HepG2 (cell line): Measurements from ENCODE around the gene AP2A2. TPM values are rescaled to one million over a fixed set of nuclear protein-coding genes. Genes with fewer than 3 reads are reported as not detected.

Source experiments
- AKAP8 ChIP-seq: sonication (generic); formaldehyde crosslinking; IDR thresholded peaks from 2 replicates; pipeline ENCODE4 v1.5.1; 2020; ENCODE audit warnings: mild to moderate bottlenecking, missing genetic modification reagents
- ATF7 ChIP-seq, 2 experiments: fragments of 450-650 bp in 1 of 2; sonication (generic) in 1 of 2; formaldehyde crosslinking in 1 of 2; IDR thresholded peaks; 2 replicates each; pipeline versions ENCODE4 v1.4.0 to v1.6.1; 2016 to 2020; ENCODE audit warnings: antibody characterized with exemption in 1 of 2, mild to moderate bottlenecking in 1 of 2, missing genetic modification reagents in 1 of 2
- ETV5 ChIP-seq: IDR thresholded peaks from 2 replicates; pipeline ENCODE4 v1.6.1; 2018; ENCODE audit warnings: missing biosample characterization, missing genetic modification reagents, inconsistent platforms, borderline replicate concordance
- HMG20A ChIP-seq: IDR thresholded peaks from 2 replicates; pipeline ENCODE4 v1.6.1; 2016; ENCODE audit warnings: borderline replicate concordance
- HOXA7 ChIP-seq: sonication (generic); formaldehyde crosslinking; IDR thresholded peaks from 2 replicates; pipeline ENCODE4 v1.8.1; 2022; ENCODE audit warnings: mild to moderate bottlenecking, missing genetic modification reagents, moderate library complexity
- JUNB ChIP-seq: sonication (generic); formaldehyde crosslinking; IDR thresholded peaks from 2 replicates; pipeline ENCODE4 v1.8.0; 2022; ENCODE audit warnings: missing genetic modification reagents, mild to moderate bottlenecking, borderline replicate concordance
- MTA3 ChIP-seq: sonication (generic); formaldehyde crosslinking; IDR thresholded peaks from 2 replicates; pipeline ENCODE4 v1.4.0; 2020; ENCODE audit warnings: missing genetic modification reagents
- NR2F1 ChIP-seq, 2 experiments: fragments of 450-650 bp in 1 of 2; formaldehyde crosslinking in 1 of 2; IDR thresholded peaks; 2 replicates each; pipeline versions ENCODE4 v1.5.0 to v1.6.1; 2016 to 2020; ENCODE audit warnings: mild to moderate bottlenecking in 1 of 2, missing compliant biosample characterization in 1 of 2, missing genetic modification reagents in 1 of 2, moderate library complexity in 1 of 2
- POGK ChIP-seq: sonication (generic); formaldehyde crosslinking; conservative IDR thresholded peaks from 2 replicates; pipeline ENCODE4 v1.8.0; 2022; ENCODE audit warnings: mild to moderate bottlenecking, moderate library complexity, missing genetic modification reagents
- ZBTB7A ChIP-seq: sonication (generic); formaldehyde crosslinking; IDR thresholded peaks from 2 replicates; pipeline ENCODE4 v1.8.0; 2022; ENCODE audit warnings: mild to moderate bottlenecking, missing genetic modification reagents
- ZNF142 ChIP-seq: sonication (generic); formaldehyde crosslinking; IDR thresholded peaks from 2 replicates; pipeline ENCODE4 v1.4.0; 2020; ENCODE audit warnings: missing genetic modification reagents
- ZNF354B ChIP-seq: sonication (generic); formaldehyde crosslinking; IDR thresholded peaks from 2 replicates; pipeline ENCODE4 v1.8.0; 2022; ENCODE audit warnings: mild to moderate bottlenecking, missing genetic modification reagents
- ZNF646 ChIP-seq: sonication (generic); formaldehyde crosslinking; IDR thresholded peaks from 2 replicates; pipeline ENCODE4 v1.9.0; 2021; ENCODE audit warnings: mild to moderate bottlenecking, missing genetic modification reagents
- polyA plus RNA-seq, 8 experiments: library from polyadenylated mRNA; depleted of rRNA in 3 of 8; stranded (reverse) in 7 of 8; unstranded in 1 of 8; fragments of >200 nt; fragmentation: Illumina TruSeq in 4 of 8; extraction: Trizol in 4 of 8; gene quantifications; 2 replicates each; pipeline versions ENCODE4 v1.2.1 to v1.2.3, GENCODE V29; 2011 to 2016; ENCODE audit warnings: low read depth in 4 of 8, missing spikeins in 1 of 8, mixed read lengths in 1 of 8; ENCODE audit not compliant: insufficient read depth in 1 of 8
- total RNA-seq, 5 experiments: library from RNA; depleted of rRNA; stranded (reverse); fragments of >200 nt; fragmentation: Illumina TruSeq; extraction: Trizol; gene quantifications; 2 replicates each; pipeline ENCODE4 v1.2.3, GENCODE V29; 2016; ENCODE audit warnings: low read depth in 1 of 5

Gene AP2A2
- total and polyA plus RNA-seq, 2 of the 13 experiments (the other 11 are each of a cell fraction or from before 2014, with no cell fraction given): 25.7 to 75.7 TPM

- no peak for TF ChIP-seq MTA3 (CRISPR knock-in tag)
- no peak for TF ChIP-seq HMG20A (CRISPR knock-in tag)
- no peak for TF ChIP-seq ZNF646 (CRISPR knock-in tag)
- no peak for TF ChIP-seq ATF7 (IDR thresholded peaks at IDR 0.05)
- TF ChIP-seq ATF7 (CRISPR knock-in tag; IDR thresholded peaks at IDR 0.05): no peak
- no peak for TF ChIP-seq HOXA7 (CRISPR knock-in tag)
- no peak for TF ChIP-seq ZNF354B (CRISPR knock-in tag)
- no peak for TF ChIP-seq ETV5 (CRISPR knock-in tag)
- TF ChIP-seq ZNF142: no peak
- 0 out of 2 replicates have a peak, but pooled peaks have one; percentile 31 for TF ChIP-seq AKAP8
- TF ChIP-seq ZBTB7A (CRISPR knock-in tag): peak; percentile 43; the same call in 1 of the 2 replicates
- TF ChIP-seq POGK (CRISPR knock-in tag): no peak
- TF ChIP-seq NR2F1 (CRISPR knock-in tag; IDR thresholded peaks at IDR 0.05): no peak
- no peak for TF ChIP-seq JUNB (CRISPR knock-in tag)
Observed at GRCh38 chr11:921921-922678, 3.6 kb upstream of the AP2A2 start (continued).
